K562 (cell line): ENCODE results near the gene LLGL1. TPM values are rescaled to one million over a fixed set of nuclear protein-coding genes. Genes with fewer than 3 reads are reported as not detected.

Experiments
- ATAC-seq: fragments of 200-7000 bp; cut with Tn5 transposase; 3 replicates; pipeline ENCODE4 v1.9.1; 2020; ENCODE audit warnings: moderate library complexity
- BruUV-seq: library from RNA; stranded (reverse); fragments of 400-500 nt; replicated peaks from 2 replicates; lab custom pipeline; 2021; lab: Mats Ljungman, UMichigan
- CTCF ChIA-PET: fragments of 300-600 bp; formaldehyde crosslinking; extraction: SDS; loops from one replicate; lab custom pipeline; 2021; ENCODE audit warnings: low intra/inter-chr PET ratio; lab: Yijun Ruan, JAX
- POLR2A ChIA-PET: fragments of 300-600, 350-650 bp; sonication (Branson Sonifier 250); formaldehyde crosslinking; extraction: SDS; loops from one replicate; lab custom pipeline; 2021; ENCODE audit warnings: antibody characterized with exemption, inconsistent platforms; lab: Yijun Ruan, JAX
- DNase-seq, 4 experiments: peaks; one replicate each; pipeline versions ENCODE4 v3.0.0 to v3.0.0-alpha.2; 2011 to 2018; ENCODE audit warnings: low spot score in 3 of 4, mixed read lengths in 3 of 4; ENCODE audit errors: extremely low read depth in 1 of 4
- FAIRE-seq: peaks from 2 replicates; lab custom pipeline; 2011; peaks lifted over from hg19 to GRCh38; lab: Jason Lieb, UNC
- H2AFZ ChIP-seq: 2 replicates; pipeline ENCODE4 v1.6.0; 2011; ENCODE audit warnings: low read depth, low read length, control low read depth, inconsistent platforms
- H3K27ac ChIP-seq: fragments of 200-600 bp; 3 replicates; pipeline ENCODE4 v1.8.0; 2011; ENCODE audit warnings: low read depth, mild to moderate bottlenecking, control low read depth, inconsistent platforms, low read length, moderate library complexity, mixed read lengths; ENCODE audit errors: extremely low read depth
- H3K27me3 ChIP-seq, 2 experiments: fragments of 300-600 bp in 1 of 2; 2 replicates in 1 of 2; 3 replicates in 1 of 2; pipeline versions ENCODE4 v1.6.0 to v1.8.0; 2011; ENCODE audit warnings: inconsistent platforms in 2 of 2, low read length in 2 of 2, mild to moderate bottlenecking in 1 of 2, mixed read lengths in 1 of 2, moderate library complexity in 1 of 2; ENCODE audit not compliant: control insufficient read depth in 2 of 2, insufficient read depth in 2 of 2
- H3K36me3 ChIP-seq: fragments of 300-600 bp; 3 replicates; pipeline ENCODE4 v1.8.0; 2011; ENCODE audit warnings: mild to moderate bottlenecking, low read length, inconsistent platforms; ENCODE audit not compliant: control insufficient read depth, insufficient read depth
- H3K4me1 ChIP-seq, 2 experiments: fragments of 200-600 bp in 1 of 2; replicated peaks in 1 of 2; 2 replicates in 1 of 2; 3 replicates in 1 of 2; pipeline versions ENCODE4 v1.5.1 to v1.8.0; 2011; ENCODE audit warnings: inconsistent platforms in 2 of 2, low read length in 2 of 2, mild to moderate bottlenecking in 1 of 2, mixed read lengths in 1 of 2, moderate library complexity in 1 of 2; ENCODE audit not compliant: control insufficient read depth in 2 of 2, insufficient read depth in 2 of 2
- H3K4me2 ChIP-seq: 2 replicates; pipeline ENCODE4 v1.6.1; 2011; ENCODE audit warnings: low read length, control low read depth, inconsistent platforms, mixed read lengths; ENCODE audit not compliant: insufficient read depth
- H3K4me3 ChIP-seq: fragments of 200-600 bp; sonication (generic), shearing (Covaris generic); 2 replicates; pipeline ENCODE4 v1.5.1; 2016; ENCODE audit warnings: control low read depth, inconsistent platforms
- H3K79me2 ChIP-seq: fragments of 200-600 bp; 3 replicates; pipeline ENCODE4 v1.8.0; 2011; ENCODE audit warnings: low read length, inconsistent platforms; ENCODE audit not compliant: control insufficient read depth, insufficient read depth
- H3K9ac ChIP-seq, 2 experiments: 2 replicates each; pipeline versions ENCODE4 v1.6.0 to v1.6.1; 2011; ENCODE audit warnings: low read depth in 2 of 2, low read length in 2 of 2, control low read depth in 1 of 2, inconsistent platforms in 1 of 2, mild to moderate bottlenecking in 1 of 2, mixed read lengths in 1 of 2; ENCODE audit not compliant: insufficient read depth in 1 of 2
- H3K9me1 ChIP-seq: one replicate; pipeline ENCODE4 v1.6.0; 2011; ENCODE audit warnings: inconsistent platforms, mild to moderate bottlenecking, low read length, moderate library complexity; ENCODE audit not compliant: control insufficient read depth, insufficient read depth
- H3K9me3 ChIP-seq: replicated peaks from 2 replicates; pipeline ENCODE4 v1.5.1; 2011; ENCODE audit warnings: low read depth, low read length, inconsistent platforms; ENCODE audit not compliant: control insufficient read depth, insufficient read depth
- H4K20me1 ChIP-seq: replicated peaks from 2 replicates; pipeline ENCODE4 v1.6.1; 2011; ENCODE audit warnings: low read length, inconsistent platforms, mixed read lengths; ENCODE audit not compliant: control insufficient read depth, insufficient read depth
- MBD1 ChIP-seq: fragments of 250-450 bp; sonication (Bioruptor Pico); IDR thresholded peaks from 2 replicates; pipeline ENCODE4 v1.8.0; 2022; ENCODE audit warnings: inconsistent platforms
- NONO ChIP-seq, 2 experiments: fragments of 200-400 bp in 1 of 2; fragments of 450-650 bp in 1 of 2; formaldehyde crosslinking in 1 of 2; IDR thresholded peaks; 2 replicates each; pipeline ENCODE4 v1.6.1; 2017; ENCODE audit warnings: low read depth in 2 of 2, mild to moderate bottlenecking in 2 of 2, moderate library complexity in 2 of 2, low read length in 1 of 2
- RUNX1 ChIP-seq: sonication (generic); IDR thresholded peaks from 2 replicates; pipeline ENCODE4 v1.6.1; 2016; ENCODE audit warnings: antibody characterized with exemption, low read depth
- ZC3H4 ChIP-seq: sonication (generic); formaldehyde crosslinking; IDR thresholded peaks from 2 replicates; pipeline ENCODE4 v1.9.0; 2021; ENCODE audit warnings: missing genetic modification reagents, borderline replicate concordance
- WGBS: fragments of 100-300 bp; shearing (Covaris generic); methylation state at CpG from one replicate; pipeline ENCODE4 v1.1.6; 2016; ENCODE audit warnings: low coverage, mixed read lengths; ENCODE audit not compliant: insufficient coverage; ENCODE audit errors: missing lambda C conversion rate; 5-methylcytosine and 5-hydroxymethylcytosine counted together
- in situ Hi-C: fragments of 300-500 bp; cut with MboI; formaldehyde crosslinking; loops from 4 replicates; pipeline ENCODE4 v1.15.0; 2018; ENCODE audit warnings: inconsistent platforms, mixed read lengths
- intact Hi-C: fragments of 100-400 bp; cut with micrococcal nuclease; formaldehyde crosslinking; loops from 2 replicates; pipeline ENCODE4 v1.14.2; 2022
- polyA plus RNA-seq, 8 experiments: library from polyadenylated mRNA; depleted of rRNA in 4 of 8; stranded (reverse) in 5 of 8; unstranded in 3 of 8; fragments of >200 nt; fragmentation: Nextera tagmentation in 2 of 8; fragmentation: Illumina TruSeq in 1 of 8; extraction: Ambion mirVana in 2 of 8; extraction: Trizol in 1 of 8; gene quantifications; 2 replicates each; pipeline versions ENCODE4 v1.2.1 to v1.2.3, GENCODE V29; 2011 to 2014; ENCODE audit warnings: inconsistent platforms in 1 of 8, missing spikeins in 1 of 8
- total RNA-seq, 7 experiments: library from RNA; depleted of rRNA in 6 of 7; stranded (reverse); fragments of >200 nt in 6 of 7; fragmentation: Illumina TruSeq in 2 of 7; extraction: Trizol in 2 of 7; gene quantifications; 2 replicates each; pipeline versions ENCODE4 v1.2.1 to v1.2.3, GENCODE V29; 2011 to 2021; ENCODE audit warnings: low replicate concordance in 1 of 7
- TF ChIP-seq, protein P1 (sequence below): fragments of 250-450 bp; sonication (Bioruptor Pico); IDR thresholded peaks from 2 replicates; pipeline ENCODE4 v1.4.0; 2020
- TF ChIP-seq, protein P2 (sequence below): IDR thresholded peaks from 2 replicates; pipeline ENCODE4 v1.6.1; 2012; ENCODE audit warnings: low read depth, low read length, improper control_type of control experiment, borderline replicate concordance
- TF ChIP-seq, protein P3 (sequence below): fragments of 250-450 bp; sonication (Bioruptor Pico); IDR thresholded peaks from 2 replicates; pipeline ENCODE4 v1.6.1; 2021; ENCODE audit warnings: mild to moderate bottlenecking

LLGL1 gene
- total and polyA plus RNA-seq, 9 of the 15 experiments (the other 6 are each of a cell fraction or from before 2014, with no cell fraction given), result 0.11 to 12.9 (median 5.3) TPM; not detected in 1

DNA sequence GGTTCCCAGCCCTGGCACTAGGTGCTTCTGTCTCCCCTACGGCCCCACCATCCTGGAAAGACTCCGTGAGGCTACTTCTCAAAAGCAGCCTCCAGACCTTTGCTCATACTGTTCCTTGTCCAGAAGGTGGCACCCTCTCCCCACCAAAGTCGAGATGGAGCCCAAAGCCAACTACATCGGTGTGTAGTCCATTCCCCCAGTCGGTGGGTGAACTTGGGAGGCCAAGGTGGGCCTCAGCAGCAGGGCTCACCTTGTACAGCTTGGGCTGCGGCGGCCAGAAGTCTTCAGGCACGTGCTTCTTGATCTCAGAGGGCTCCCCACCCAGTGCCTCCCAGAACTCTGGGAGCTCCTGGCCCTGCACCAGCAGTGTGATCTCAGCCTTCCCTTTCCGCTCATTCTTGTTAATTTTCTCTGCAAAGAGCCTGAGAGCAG, 22.9 kb downstream of the LLGL1 start (continued):
- TF ChIP-seq, protein P1, sequence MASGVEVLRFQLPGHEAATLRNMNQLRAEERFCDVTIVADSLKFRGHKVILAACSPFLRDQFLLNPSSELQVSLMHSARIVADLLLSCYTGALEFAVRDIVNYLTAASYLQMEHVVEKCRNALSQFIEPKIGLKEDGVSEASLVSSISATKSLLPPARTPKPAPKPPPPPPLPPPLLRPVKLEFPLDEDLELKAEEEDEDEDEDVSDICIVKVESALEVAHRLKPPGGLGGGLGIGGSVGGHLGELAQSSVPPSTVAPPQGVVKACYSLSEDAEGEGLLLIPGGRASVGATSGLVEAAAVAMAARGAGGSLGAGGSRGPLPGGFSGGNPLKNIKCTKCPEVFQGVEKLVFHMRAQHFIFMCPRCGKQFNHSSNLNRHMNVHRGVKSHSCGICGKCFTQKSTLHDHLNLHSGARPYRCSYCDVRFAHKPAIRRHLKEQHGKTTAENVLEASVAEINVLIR, result no peak
- no peak for TF ChIP-seq ZC3H4 (CRISPR knock-in tag)
- TF ChIP-seq, protein P2, sequence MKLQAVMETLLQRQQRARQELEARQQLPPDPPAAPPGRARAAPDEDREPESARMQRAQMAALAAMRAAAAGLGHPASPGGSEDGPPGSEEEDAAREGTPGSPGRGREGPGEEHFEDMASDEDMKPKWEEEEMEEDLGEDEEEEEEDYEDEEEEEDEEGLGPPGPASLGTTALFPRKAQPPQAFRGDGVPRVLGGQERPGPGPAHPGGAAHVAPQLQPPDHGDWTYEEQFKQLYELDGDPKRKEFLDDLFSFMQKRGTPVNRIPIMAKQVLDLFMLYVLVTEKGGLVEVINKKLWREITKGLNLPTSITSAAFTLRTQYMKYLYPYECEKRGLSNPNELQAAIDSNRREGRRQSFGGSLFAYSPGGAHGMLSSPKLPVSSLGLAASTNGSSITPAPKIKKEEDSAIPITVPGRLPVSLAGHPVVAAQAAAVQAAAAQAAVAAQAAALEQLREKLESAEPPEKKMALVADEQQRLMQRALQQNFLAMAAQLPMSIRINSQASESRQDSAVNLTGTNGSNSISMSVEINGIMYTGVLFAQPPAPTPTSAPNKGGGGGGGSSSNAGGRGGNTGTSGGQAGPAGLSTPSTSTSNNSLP, result no peak
- no peak for TF ChIP-seq NONO (IDR thresholded peaks at IDR 0.05; ENCODE audit: low read depth in 2 of 2, low read length in 1 of 2)

- peaks cover 69% of the 10 kb centered on the region; the same call in 2 of the 3 replicates for H3K36me3 ChIP-seq
- H3K9ac ChIP-seq, result no peak overlapping the region
- TF ChIP-seq RUNX1, result no peak
- no peak for TF ChIP-seq MBD1 (CRISPR knock-in tag)
- TF ChIP-seq, protein P3, sequence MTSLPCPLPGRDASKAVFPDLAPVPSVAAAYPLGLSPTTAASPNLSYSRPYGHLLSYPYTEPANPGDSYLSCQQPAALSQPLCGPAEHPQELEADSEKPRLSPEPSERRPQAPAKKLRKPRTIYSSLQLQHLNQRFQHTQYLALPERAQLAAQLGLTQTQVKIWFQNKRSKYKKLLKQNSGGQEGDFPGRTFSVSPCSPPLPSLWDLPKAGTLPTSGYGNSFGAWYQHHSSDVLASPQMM (CRISPR knock-in tag), result no peak
- H3K27me3 ChIP-seq, result no peaks in the 10 kb centered on the region
- H2AFZ ChIP-seq, result no peak overlapping the region
- 100% methylated on average over 3 of the region's 7 CpGs for WGBS
- DNase-seq (no peak), FAIRE-seq (no peak), ATAC-seq (no peak)
- H3K27ac ChIP-seq, result no peak overlapping the region
- H3K4me1 ChIP-seq, result peaks cover 3 to 28% of the 10 kb centered on the region in 2 experiments; a peak in 4 of 5 replicates
- peaks cover 3% of the 10 kb centered on the region; the same call in 1 of the 2 replicates for H4K20me1 ChIP-seq
- H3K9me3 ChIP-seq, result no peaks in the 10 kb centered on the region
- no peak overlapping the region for H3K4me2 ChIP-seq
- no peaks in the 10 kb centered on the region for H3K79me2 ChIP-seq
- no TSS peak for BruUV-seq
- intact Hi-C loops (loop anchor here (5.0 kb wide), 1 partner anchor 68 kb away; the partner anchor contains the start of gene SMCR8), in situ Hi-C loops (no loop called here)
- H3K9me1 ChIP-seq, result peaks cover 2% of the 10 kb centered on the region
- H3K4me3 ChIP-seq, result no peak overlapping the region
- POLR2A ChIA-PET, result interaction anchor here (0.6 kb wide), 1 partner anchor 21 kb away, joined by 3 read pairs; no protein-coding TSS in a partner anchor
- CTCF ChIA-PET, result no interaction called here
Measured at GRCh38 chr17:18248811-18249210, 23.4 kb downstream of the LLGL1 start.
